K562 (cell line): ENCODE measurements around the gene SOWAHA. TPM values are rescaled to one million over a fixed set of nuclear protein-coding genes. Genes with fewer than 3 reads are reported as not detected.

Experiments used
- ASH1L ChIP-seq: fragments of 450-650 bp; IDR thresholded peaks from 2 replicates; pipeline ENCODE4 v1.6.1; 2018; ENCODE audit warnings: borderline replicate concordance, mild to moderate bottlenecking, low read depth; ENCODE audit not compliant: partially characterized antibody
- GABPB1 ChIP-seq: sonication (generic); formaldehyde crosslinking; IDR thresholded peaks from 2 replicates; pipeline ENCODE4 v1.8.0; 2022; ENCODE audit warnings: mild to moderate bottlenecking, missing genetic modification reagents
- GTF2E2 ChIP-seq: fragments of 200-800 bp; sonication (Bioruptor generic); IDR thresholded peaks from 2 replicates; pipeline ENCODE4 v1.6.1; 2016; ENCODE audit warnings: missing genetic modification characterization, missing compliant biosample characterization
- HDAC1 ChIP-seq, 2 experiments: fragments of 450-650 bp; IDR thresholded peaks; 2 replicates each; pipeline ENCODE4 v1.6.1; 2016 to 2017; ENCODE audit warnings: inconsistent platforms in 1 of 2, mild to moderate bottlenecking in 1 of 2, moderate library complexity in 1 of 2
- HDGF ChIP-seq: fragments of 450-650 bp; IDR thresholded peaks from 2 replicates; pipeline ENCODE4 v1.6.1; 2016
- HMG20A ChIP-seq: fragments of 450-650 bp; formaldehyde crosslinking; conservative IDR thresholded peaks from 2 replicates; pipeline ENCODE4 v1.4.0; 2020; ENCODE audit warnings: mild to moderate bottlenecking, mixed read lengths
- KHSRP ChIP-seq: fragments of 450-650 bp; IDR thresholded peaks from 2 replicates; pipeline ENCODE4 v1.6.1; 2017
- KLF16 ChIP-seq: IDR thresholded peaks from 2 replicates; pipeline ENCODE4 v1.6.1; 2016; ENCODE audit warnings: antibody characterized with exemption
- MLLT1 ChIP-seq, 2 experiments: fragments of 450-650 bp; IDR thresholded peaks; 2 replicates each; pipeline ENCODE4 v1.6.1; 2016
- NRF1 ChIP-seq, 2 experiments: fragments of 450-650 bp; IDR thresholded peaks in 1 of 2; conservative IDR thresholded peaks in 1 of 2; 2 replicates each; pipeline ENCODE4 v1.6.1; 2014; ENCODE audit warnings: mild to moderate bottlenecking in 2 of 2
- PBX2 ChIP-seq, 2 experiments: IDR thresholded peaks in 1 of 2; conservative IDR thresholded peaks in 1 of 2; 2 replicates each; pipeline ENCODE4 v1.6.1; 2016; ENCODE audit warnings: low read depth in 2 of 2, mild to moderate bottlenecking in 1 of 2, missing compliant biosample characterization in 1 of 2, missing genetic modification characterization in 1 of 2, moderate library complexity in 1 of 2
- POLR2AphosphoS5 ChIP-seq: IDR thresholded peaks from 2 replicates; pipeline ENCODE4 v1.6.1; 2011; ENCODE audit warnings: mild to moderate bottlenecking, low read depth, low read length, moderate library complexity; ENCODE audit not compliant: control insufficient read depth, insufficient read depth
- SNAPC5 ChIP-seq: fragments of 250-450 bp; sonication (Bioruptor Pico); IDR thresholded peaks from 2 replicates; pipeline ENCODE4 v1.8.0; 2021; ENCODE audit warnings: moderate library complexity, mild to moderate bottlenecking, inconsistent platforms
- SOX6 ChIP-seq: fragments of 450-650 bp; IDR thresholded peaks from 2 replicates; pipeline ENCODE4 v1.6.1; 2014; ENCODE audit warnings: mild to moderate bottlenecking
- THRAP3 ChIP-seq: fragments of 450-650 bp; IDR thresholded peaks from 2 replicates; pipeline ENCODE4 v1.6.1; 2016; ENCODE audit warnings: mild to moderate bottlenecking, inconsistent platforms, borderline replicate concordance
- ZNF24 ChIP-seq: fragments of 450-650 bp; IDR thresholded peaks from 2 replicates; pipeline ENCODE4 v1.6.1; 2016
- ZNF324 ChIP-seq: fragments of 250-450 bp; sonication (Bioruptor Pico); IDR thresholded peaks from 2 replicates; pipeline ENCODE4 v1.4.0; 2020; ENCODE audit warnings: mild to moderate bottlenecking
- ZNF644 ChIP-seq: fragments of 200-800 bp; sonication (Bioruptor generic); IDR thresholded peaks from 2 replicates; pipeline ENCODE4 v1.6.1; 2016; ENCODE audit warnings: low read depth, missing genetic modification characterization, missing compliant biosample characterization
- ZNF76 ChIP-seq: fragments of 250-450 bp; sonication (Bioruptor Pico); IDR thresholded peaks from 2 replicates; pipeline ENCODE4 v1.4.0; 2020; ENCODE audit warnings: mild to moderate bottlenecking, moderate library complexity, borderline replicate concordance
- ZNF830 ChIP-seq: fragments of 250-450 bp; sonication (Bioruptor Pico); IDR thresholded peaks from 2 replicates; pipeline ENCODE4 v1.5.0; 2021; ENCODE audit warnings: mild to moderate bottlenecking
- polyA plus RNA-seq, 8 experiments: library from polyadenylated mRNA; depleted of rRNA in 4 of 8; stranded (reverse) in 5 of 8; unstranded in 3 of 8; fragments of >200 nt; fragmentation: Nextera tagmentation in 2 of 8; fragmentation: Illumina TruSeq in 1 of 8; extraction: Ambion mirVana in 2 of 8; extraction: Trizol in 1 of 8; gene quantifications; 2 replicates each; pipeline versions ENCODE4 v1.2.1 to v1.2.3, GENCODE V29; 2011 to 2014; ENCODE audit warnings: inconsistent platforms in 1 of 8, missing spikeins in 1 of 8
- total RNA-seq, 7 experiments: library from RNA; depleted of rRNA in 6 of 7; stranded (reverse); fragments of >200 nt in 6 of 7; fragmentation: Illumina TruSeq in 2 of 7; extraction: Trizol in 2 of 7; gene quantifications; 2 replicates each; pipeline versions ENCODE4 v1.2.1 to v1.2.3, GENCODE V29; 2011 to 2021; ENCODE audit warnings: low replicate concordance in 1 of 7

The SOWAHA gene
- total and polyA plus RNA-seq, 9 of the 15 experiments (the other 6 are each of a cell fraction or from before 2014, with no cell fraction given), result not detected

GRCh38 chr5:132778129-132778528 is 35.0 kb upstream of the SOWAHA start (continued):
- TF ChIP-seq GABPB1 (CRISPR knock-in tag) (0 out of 2 replicates have a peak, but pooled peaks have one; percentile 1), ZNF324 (CRISPR knock-in tag) (no peak), PBX2 (CRISPR knock-in tag; IDR thresholded peaks at IDR 0.05; ENCODE audit: low read depth) (no peak), PBX2 (tag; conservative IDR thresholded peaks at IDR 0.05; ENCODE audit: low read depth) (no peak), ASH1L (no peak), MLLT1 (IDR thresholded peaks at IDR 0.05) (no peak), SNAPC5 (CRISPR knock-in tag) (no peak), THRAP3 (no peak), ZNF830 (CRISPR knock-in tag) (no peak), NRF1 (conservative IDR thresholded peaks at IDR 0.05 in 1 of 2, IDR thresholded peaks at IDR 0.05 in 1 of 2) (no peak), ZNF644 (no peak), ZNF76 (CRISPR knock-in tag) (no peak), SOX6 (no peak), KLF16 (no peak), KHSRP (no peak), ZNF24 (no peak), HMG20A (CRISPR knock-in tag) (no peak), GTF2E2 (no peak), POLR2AphosphoS5 (no peak), HDGF (0 out of 2 replicates have a peak, but pooled peaks have one; percentile 66), HDAC1 (IDR thresholded peaks at IDR 0.05) (0 out of 4 replicates have a peak, but pooled peaks of 1 of the 2 experiments have one; percentile 17)
